ENCODE measurements around the gene C6orf62. TPM values are rescaled to one million over a fixed set of nuclear protein-coding genes. Genes with fewer than 3 reads are reported as not detected.

The C6orf62 gene
- total and polyA plus RNA-seq, 8 donors: 33.7 to 85.6 (median 49.1) TPM

GRCh38 chr6:24691550-24691949 lies 27.4 kb downstream of the C6orf62 start:
- H3K27ac ChIP-seq: no peak overlapping the region
- TF ChIP-seq CTCF (IDR thresholded peaks at IDR 0.05): no peak
- H3K36me3 ChIP-seq: no peaks in the 10 kb centered on the region
- FAIRE-seq (no peak), ATAC-seq (no peak), DNase-seq (no peak)
- 79 to 82% methylated on average over 3 of the region's 3 CpGs for WGBS, 2 donors
- H3K9me3 ChIP-seq: no peaks in the 10 kb centered on the region
- intact Hi-C loops (cut with DNase I): loop anchor here in 1 of 3 donors (5.0 kb wide), 1 partner anchor 109 kb away; no protein-coding TSS in a partner anchor
- no peaks in the 10 kb centered on the region for H3K4me1 ChIP-seq
- H3K27me3 ChIP-seq: no peaks in the 10 kb centered on the region
- no peak overlapping the region for H3K4me3 ChIP-seq

- H3K27ac ChIP-seq: no peak overlapping the region
- no peaks in the 10 kb centered on the region for H3K4me1 ChIP-seq
- ATAC-seq: no peak
- intact Hi-C loops (cut with DNase I): loop anchor here in 1 of 3 donors (5.0 kb wide), 1 partner anchor 108 kb away; no protein-coding TSS in a partner anchor
- 35 to 39% methylated on average over 1 of the region's 1 CpG for WGBS, 2 donors
- no peaks in the 10 kb centered on the region for H3K9me3 ChIP-seq
- H3K36me3 ChIP-seq: no peaks in the 10 kb centered on the region
- FAIRE-seq: no peak
- no peaks in the 10 kb centered on the region for H3K27me3 ChIP-seq
- H3K4me3 ChIP-seq: no peak overlapping the region
- TF ChIP-seq CTCF (IDR thresholded peaks at IDR 0.05): no peak
- no peak for DNase-seq
Observed at GRCh38 chr6:24690593-24690992, 28.4 kb downstream of the C6orf62 start.

GRCh38 chr6:24689964-24690363 lies 29.0 kb downstream of the C6orf62 start:
- H3K9me3 ChIP-seq: no peaks in the 10 kb centered on the region
- H3K4me1 ChIP-seq: no peaks in the 10 kb centered on the region
- FAIRE-seq (no peak), DNase-seq (no peak), ATAC-seq (no peak)
- no peak overlapping the region for H3K4me3 ChIP-seq
- no peak overlapping the region for H3K27ac ChIP-seq
- H3K36me3 ChIP-seq: no peaks in the 10 kb centered on the region
- intact Hi-C loops (cut with DNase I): loop anchor here in 1 of 3 donors (5.0 kb wide), 1 partner anchor 108 kb away; no protein-coding TSS in a partner anchor
- 85 to 88% methylated on average over 2 of the region's 2 CpGs for WGBS, 2 donors
- H3K27me3 ChIP-seq: no peaks in the 10 kb centered on the region
- no peak for TF ChIP-seq CTCF (IDR thresholded peaks at IDR 0.05)

- DNase-seq (no peak), FAIRE-seq (no peak), ATAC-seq (no peak)
- Histone ChIP-seq H3K9me3 (no peaks in the 10 kb centered on the region), H3K4me1 (peaks cover 0 to 4% (median 0%) of the 10 kb centered on the region in 3 donors), H3K27ac (no peak overlapping the region), H3K36me3 (no peaks in the 10 kb centered on the region), H3K4me3 (no peak overlapping the region), H3K27me3 (no peaks in the 10 kb centered on the region)
- 75 to 78% methylated on average over 4 of the region's 4 CpGs for WGBS, 2 donors
- no peak for TF ChIP-seq CTCF (IDR thresholded peaks at IDR 0.05)
- intact Hi-C loops (cut with DNase I): no loop called here
Observed at GRCh38 chr6:24686946-24687345, 32.0 kb downstream of the C6orf62 start.

GRCh38 chr6:24686408-24686807 lies 32.5 kb downstream of the C6orf62 start:
- Histone ChIP-seq H3K27me3 (no peaks in the 10 kb centered on the region), H3K4me1 (peaks cover 0 to 4% (median 0%) of the 10 kb centered on the region in 3 donors), H3K9me3 (no peaks in the 10 kb centered on the region), H3K36me3 (no peaks in the 10 kb centered on the region), H3K4me3 (no peak overlapping the region), H3K27ac (no peak overlapping the region)
- intact Hi-C loops (cut with DNase I): no loop called here
- ATAC-seq (no peak), FAIRE-seq (no peak), DNase-seq (no peak)
- TF ChIP-seq CTCF (IDR thresholded peaks at IDR 0.05): no peak
- WGBS, 2 donors: 86 to 90% methylated on average over 1 of the region's 1 CpG
